GM12878 (cell line): Measurements from ENCODE around the gene CYTH3. TPM values are rescaled to one million over a fixed set of nuclear protein-coding genes. Genes with fewer than 3 reads are reported as not detected.

Experiments
- ATAC-seq: fragments of 200-7000 bp; cut with Tn5 transposase; 3 replicates; pipeline ENCODE4 v1.9.1; 2020; ENCODE audit warnings: mild to moderate bottlenecking, moderate library complexity
- BruUV-seq: library from RNA; stranded (reverse); fragments of 400-500 nt; replicated peaks from 2 replicates; lab custom pipeline; 2021; lab: Mats Ljungman, UMichigan
- CTCF ChIA-PET: fragments of 300-600 bp; sonication (Branson Sonifier 250); formaldehyde crosslinking; extraction: SDS; loops from one replicate; lab custom pipeline; 2021; ENCODE audit warnings: inconsistent platforms; lab: Yijun Ruan, JAX
- POLR2A ChIA-PET: fragments of 350-600 bp; formaldehyde crosslinking; extraction: SDS; loops from one replicate; lab custom pipeline; 2021; ENCODE audit warnings: inconsistent platforms; lab: Charles Lee
- RAD21 ChIA-PET: fragments of 300-600 bp; sonication (Branson Sonifier 250); formaldehyde crosslinking; loops from one replicate; lab custom pipeline; 2023; ENCODE audit warnings: antibody characterized with exemption; ENCODE audit not compliant: unreplicated experiment; lab: Charles Lee
- SMC1A ChIA-PET: fragments of 300-600 bp; sonication (Branson Sonifier 250); formaldehyde crosslinking; loops from one replicate; lab custom pipeline; 2023; ENCODE audit not compliant: unreplicated experiment, uncharacterized antibody; lab: Charles Lee
- DNase-seq: peaks from one replicate; pipeline ENCODE4 v3.0.0-alpha.2; 2011; ENCODE audit warnings: low read depth, low spot score
- FAIRE-seq: peaks from 3 replicates; lab custom pipeline; 2011; peaks lifted over from hg19 to GRCh38; lab: Jason Lieb, UNC
- H2AFZ ChIP-seq: 2 replicates; pipeline ENCODE4 v1.6.0; 2011; ENCODE audit warnings: low read depth, low read length, control low read depth; ENCODE audit not compliant: control insufficient read depth
- H3K27ac ChIP-seq: 2 replicates; pipeline ENCODE4 v1.5.1; 2011; ENCODE audit warnings: control low read depth; ENCODE audit not compliant: control insufficient read depth, insufficient read depth
- H3K27me3 ChIP-seq, 2 experiments: replicated peaks in 1 of 2; 2 replicates each; pipeline versions ENCODE4 v1.6.0 to v1.6.1; 2011; ENCODE audit warnings: low read length in 1 of 2; ENCODE audit not compliant: control insufficient read depth in 2 of 2, insufficient read depth in 2 of 2
- H3K36me3 ChIP-seq, 2 experiments: 2 replicates each; pipeline ENCODE4 v1.5.1; 2011; ENCODE audit warnings: low read length in 1 of 2; ENCODE audit not compliant: control insufficient read depth in 2 of 2, insufficient read depth in 2 of 2
- H3K4me1 ChIP-seq: 2 replicates; pipeline ENCODE4 v1.6.1; 2011; ENCODE audit warnings: mild to moderate bottlenecking, low read length, moderate library complexity, mixed read lengths; ENCODE audit not compliant: control insufficient read depth, insufficient read depth
- H3K4me2 ChIP-seq: 2 replicates; pipeline ENCODE4 v1.6.0; 2011; ENCODE audit warnings: control low read depth; ENCODE audit not compliant: control insufficient read depth, insufficient read depth
- H3K4me3 ChIP-seq: fragments of 200-600 bp; sonication (generic); 2 replicates; pipeline ENCODE4 v1.5.1; 2016
- H3K79me2 ChIP-seq: 2 replicates; pipeline ENCODE4 v1.6.0; 2011; ENCODE audit warnings: low read length; ENCODE audit not compliant: control insufficient read depth, insufficient read depth
- H3K9ac ChIP-seq: 2 replicates; pipeline ENCODE4 v1.8.0; 2011; ENCODE audit warnings: low read length, control low read depth, mixed read lengths; ENCODE audit not compliant: control insufficient read depth, insufficient read depth
- H3K9me3 ChIP-seq: replicated peaks from 3 replicates; pipeline ENCODE4 v1.5.1; 2011; ENCODE audit warnings: mild to moderate bottlenecking, low read length; ENCODE audit not compliant: control insufficient read depth, insufficient read depth
- H4K20me1 ChIP-seq: 2 replicates; pipeline ENCODE4 v1.6.0; 2011; ENCODE audit not compliant: control insufficient read depth, insufficient read depth
- ASH2L ChIP-seq: fragments of 300-600, 200-600 bp; sonication (generic); IDR thresholded peaks from 2 replicates; pipeline ENCODE4 v1.6.1; 2017; ENCODE audit warnings: low read depth, mild to moderate bottlenecking, borderline replicate concordance
- BCLAF1 ChIP-seq: fragments of 450-650 bp; IDR thresholded peaks from 2 replicates; pipeline ENCODE4 v1.6.1; 2017; ENCODE audit warnings: antibody characterized with exemption, mild to moderate bottlenecking, moderate library complexity
- BHLHE40 ChIP-seq, 2 experiments: fragments of 450-650 bp in 1 of 2; IDR thresholded peaks; 2 replicates each; pipeline ENCODE4 v1.6.1; 2011 to 2017; ENCODE audit warnings: low read depth in 2 of 2, borderline replicate concordance in 1 of 2, improper control_type of control experiment in 1 of 2, low read length in 1 of 2, mild to moderate bottlenecking in 1 of 2
- BMI1 ChIP-seq: fragments of 450-650 bp; IDR thresholded peaks from 2 replicates; pipeline ENCODE4 v1.6.1; 2016; ENCODE audit warnings: mild to moderate bottlenecking, moderate library complexity, borderline replicate concordance
- CBX5 ChIP-seq: sonication (generic); IDR thresholded peaks from 2 replicates; pipeline ENCODE4 v1.6.1; 2016; ENCODE audit warnings: low read depth, moderate library complexity, mild to moderate bottlenecking, inconsistent platforms
- E2F4 ChIP-seq: IDR thresholded peaks from 2 replicates; pipeline ENCODE4 v1.6.1; 2012; ENCODE audit warnings: low read depth, low read length, improper control_type of control experiment
- ETV6 ChIP-seq, 2 experiments: fragments of 450-650 bp in 1 of 2; IDR thresholded peaks in 1 of 2; conservative IDR thresholded peaks in 1 of 2; 2 replicates each; pipeline ENCODE4 v1.6.1; 2014; ENCODE audit warnings: antibody characterized with exemption in 1 of 2, borderline replicate concordance in 1 of 2, low read depth in 1 of 2, mild to moderate bottlenecking in 1 of 2, moderate library complexity in 1 of 2
- HDAC6 ChIP-seq: fragments of 200-600 bp; sonication (generic); IDR thresholded peaks from one replicate; pipeline ENCODE4 v1.8.0; 2017; ENCODE audit warnings: antibody characterized with exemption; ENCODE audit not compliant: unreplicated experiment
- KAT2A ChIP-seq: conservative IDR thresholded peaks from 2 replicates; pipeline ENCODE4 v1.6.1; 2011; ENCODE audit warnings: low read depth, low read length; ENCODE audit not compliant: control insufficient read depth
- NFXL1 ChIP-seq: fragments of 450-650 bp; IDR thresholded peaks from 2 replicates; pipeline ENCODE4 v1.6.1; 2017; ENCODE audit warnings: antibody characterized with exemption, mild to moderate bottlenecking, borderline replicate concordance
- NFYA ChIP-seq: IDR thresholded peaks from 2 replicates; pipeline ENCODE4 v1.6.1; 2011; ENCODE audit warnings: low read depth, mild to moderate bottlenecking, low read length, improper control_type of control experiment, borderline replicate concordance
- POLR2AphosphoS5 ChIP-seq: IDR thresholded peaks from 2 replicates; pipeline ENCODE4 v1.6.1; 2011; ENCODE audit warnings: mild to moderate bottlenecking, low read length, inconsistent platforms
- RBBP5 ChIP-seq: fragments of 200-600 bp; sonication (generic); conservative IDR thresholded peaks from 2 replicates; pipeline ENCODE4 v1.6.1; 2016
- SMAD1 ChIP-seq: fragments of 450-650 bp; IDR thresholded peaks from 2 replicates; pipeline ENCODE4 v1.6.1; 2018; ENCODE audit warnings: mild to moderate bottlenecking, low read depth; ENCODE audit not compliant: partially characterized antibody
- STAT1 ChIP-seq: fragments of 450-650 bp; conservative IDR thresholded peaks from 2 replicates; pipeline ENCODE4 v1.6.1; 2014; ENCODE audit warnings: antibody characterized with exemption, mild to moderate bottlenecking
- SUZ12 ChIP-seq: fragments of 200-600 bp; sonication (generic); IDR thresholded peaks from one replicate; pipeline ENCODE4 v1.6.1; 2018; ENCODE audit warnings: antibody characterized with exemption, mild to moderate bottlenecking; ENCODE audit not compliant: unreplicated experiment
- YBX1 ChIP-seq: fragments of 450-650 bp; IDR thresholded peaks from 2 replicates; pipeline ENCODE4 v1.6.1; 2016; ENCODE audit warnings: antibody characterized with exemption
- ZNF687 ChIP-seq: fragments of 450-650 bp; IDR thresholded peaks from 2 replicates; pipeline ENCODE4 v1.6.1; 2017; ENCODE audit warnings: mild to moderate bottlenecking, moderate library complexity
- WGBS: methylation state at CpG from one replicate; pipeline ENCODE4 v1.1.6; 2016; ENCODE audit warnings: low lambda C conversion rate; ENCODE audit not compliant: insufficient replicate concordance, insufficient coverage; ENCODE audit errors: missing lambda C conversion rate; 5-methylcytosine and 5-hydroxymethylcytosine counted together
- in situ Hi-C: fragments of 300-500 bp; cut with MboI; formaldehyde crosslinking; loops from 9 replicates; pipeline ENCODE4 v1.14.3; 2018; ENCODE audit warnings: mixed read lengths
- intact Hi-C: fragments of 100-400 bp; cut with micrococcal nuclease; formaldehyde crosslinking; loops from one replicate; pipeline ENCODE4 v1.14.2; 2022; ENCODE audit not compliant: unreplicated experiment
- polyA plus RNA-seq, 11 experiments: library from polyadenylated mRNA; depleted of rRNA in 4 of 11; unstranded in 6 of 11; stranded (reverse) in 5 of 11; fragments of >200 nt; fragmentation: Nextera tagmentation in 4 of 11; fragmentation: Illumina TruSeq in 1 of 11; extraction: Ambion mirVana in 4 of 11; extraction: Trizol in 1 of 11; gene quantifications; 1 replicate in 1 of 11; 2 replicates in 10 of 11; pipeline versions ENCODE4 v1.2.1 to v1.2.3, GENCODE V29; 2011 to 2016; ENCODE audit warnings: inconsistent platforms in 2 of 11, missing spikeins in 2 of 11, low read depth in 1 of 11
- total RNA-seq, 4 experiments: library from RNA; depleted of rRNA in 3 of 4; stranded (reverse); fragments of >200 nt in 3 of 4; fragmentation: Illumina TruSeq in 1 of 4; extraction: Trizol in 1 of 4; gene quantifications; 2 replicates each; pipeline versions ENCODE4 v1.2.1 to v1.2.3, GENCODE V29; 2013 to 2021

The CYTH3 gene
- total and polyA plus RNA-seq, 10 of the 15 experiments (the other 5 are each of a cell fraction or from before 2014, with no cell fraction given): 0.45 to 28.2 (median 15.7) TPM

- Histone ChIP-seq H3K9me3 (no peaks in the 10 kb centered on the region), H3K4me2 (no peak overlapping the region), H2AFZ (no peak overlapping the region), H3K9ac (no peak overlapping the region), H3K36me3 (peaks cover 3 to 13% of the 10 kb centered on the region in 2 experiments; a peak in 3 of 4 replicates), H3K4me3 (no peak overlapping the region), H3K27me3 (no peaks in the 10 kb centered on the region), H3K27ac (no peak overlapping the region), H4K20me1 (no peaks in the 10 kb centered on the region), H3K4me1 (peaks cover 13% of the 10 kb centered on the region), H3K79me2 (no peaks in the 10 kb centered on the region)
- no peak for ATAC-seq
- SMC1A ChIA-PET: interaction anchor here (1.1 to 1.5 kb wide), 2 partner anchors 95 to 105 kb away, joined by 3 to 4 read pairs; no protein-coding TSS in a partner anchor
- CTCF ChIA-PET: no interaction called here
- intact Hi-C loops (no loop called here), in situ Hi-C loops (no loop called here)
- FAIRE-seq: no peak
- TSS peak; percentile 26 for BruUV-seq
- no peak for TF ChIP-seq SUZ12
- no peak for TF ChIP-seq BCLAF1
- no peak for TF ChIP-seq KAT2A
- no peak for TF ChIP-seq ETV6 (conservative IDR thresholded peaks at IDR 0.05 in 1 of 2, IDR thresholded peaks at IDR 0.05 in 1 of 2; ENCODE audit: borderline replicate concordance in 1 of 2, low read depth in 1 of 2)
- no peak for TF ChIP-seq BHLHE40 (IDR thresholded peaks at IDR 0.05; ENCODE audit: borderline replicate concordance in 1 of 2, low read depth in 2 of 2, low read length in 1 of 2)
- TF ChIP-seq ASH2L: no peak
- no peak for TF ChIP-seq BMI1
- TF ChIP-seq POLR2AphosphoS5: no peak
- TF ChIP-seq RBBP5: no peak
- TF ChIP-seq CBX5: no peak
- no peak for TF ChIP-seq NFXL1
- no peak for TF ChIP-seq E2F4
- TF ChIP-seq HDAC6: no peak
- no peak for TF ChIP-seq NFYA
- TF ChIP-seq YBX1: no peak
- TF ChIP-seq ZNF687: no peak
- TF ChIP-seq STAT1: no peak
- no peak for TF ChIP-seq SMAD1
- no peak for DNase-seq
- RAD21 ChIA-PET: no interaction called here
- 92% methylated on average over 28 of the region's 28 CpGs for WGBS
- POLR2A ChIA-PET: no interaction called here
These were observed 107.9 kb downstream of the CYTH3 start for GRCh38 chr7:6164491-6164890.
